ENCODE results near the gene YWHAQ. TPM values are rescaled to one million over a fixed set of nuclear protein-coding genes. Genes with fewer than 3 reads are reported as not detected.
A peak's percentile ranks its signal among the peaks of the same experiment; 100 is the strongest.

Gene YWHAQ
- total and polyA plus RNA-seq, 9 of the 15 experiments (the other 6 are each of a cell fraction or from before 2014, with no cell fraction given) = 63.1 to 359 (median 203) TPM

GRCh38 chr2:9638532-9638931, 7.7 kb upstream of the YWHAQ start (continued):
- TF ChIP-seq JUND (IDR thresholded peaks at IDR 0.05; ENCODE audit: borderline replicate concordance, low read depth, low read length) = peak; percentile 78
- TF ChIP-seq JUND (tag; IDR thresholded peaks at IDR 0.05; ENCODE audit: borderline replicate concordance, low read depth, low read length) = peak; percentile 72; the same call in 1 of the 3 replicates
- no peak for TF ChIP-seq KDM4B (IDR thresholded peaks at IDR 0.05; ENCODE audit: borderline replicate concordance in 2 of 2, low read depth in 1 of 2)
- TF ChIP-seq ETV1 (tag; conservative IDR thresholded peaks at IDR 0.05; ENCODE audit: low read depth) = no peak
- TF ChIP-seq ZBTB12 (CRISPR knock-in tag; IDR thresholded peaks at IDR 0.05) = no peak
- TF ChIP-seq ZBTB33 (CRISPR knock-in tag; IDR thresholded peaks at IDR 0.05) = peak; percentile 65; the same call in 1 of the 2 replicates
- no peak for TF ChIP-seq BRF1 (IDR thresholded peaks at IDR 0.05; ENCODE audit: borderline replicate concordance, extremely low read depth, insufficient read length)
- no peak for TF ChIP-seq NFXL1 (CRISPR knock-in tag; IDR thresholded peaks at IDR 0.05)
- TF ChIP-seq CHAMP1 (IDR thresholded peaks at IDR 0.05) = no peak
- TF ChIP-seq ARID1B (IDR thresholded peaks at IDR 0.05) = peak; percentile 80
- no peak for TF ChIP-seq ID3 (CRISPR knock-in tag; IDR thresholded peaks at IDR 0.05)
- TF ChIP-seq ID3 (tag; IDR thresholded peaks at IDR 0.05) = peak; percentile 19; the same call in 1 of the 2 replicates
- TF ChIP-seq CCNT2 (IDR thresholded peaks at IDR 0.05; ENCODE audit: borderline replicate concordance, extremely low read depth, insufficient read length, low read depth, low read length) = peak; percentile 38
- peak; percentile 12 to 30; a peak in 1 of 4 replicates for TF ChIP-seq NRF1 (conservative IDR thresholded peaks at IDR 0.05 in 1 of 2, IDR thresholded peaks at IDR 0.05 in 1 of 2)
- TF ChIP-seq MEIS2 (IDR thresholded peaks at IDR 0.05; ENCODE audit: partially characterized antibody) = peak; percentile 77
- TF ChIP-seq RCOR1 (IDR thresholded peaks at IDR 0.05; ENCODE audit: borderline replicate concordance in 1 of 2, low read depth in 2 of 2, low read length in 2 of 2) = peak in 1 of 2 experiments; percentile 81; a peak in 1 of 4 replicates
- TF ChIP-seq SPI1 (IDR thresholded peaks at IDR 0.05; ENCODE audit: borderline replicate concordance, low read depth, low read length) = no peak
- TF ChIP-seq USF1 (CRISPR knock-in tag; IDR thresholded peaks at IDR 0.05) = peak; percentile 72
- TF ChIP-seq TARDBP (IDR thresholded peaks at IDR 0.05) = no peak
- no peak for TF ChIP-seq NR2C2 (CRISPR knock-in tag; IDR thresholded peaks at IDR 0.05)
- no peak for TF ChIP-seq NR2C2 (tag; IDR thresholded peaks at IDR 0.05)
- peak; percentile 42; the same call in 1 of the 2 replicates for TF ChIP-seq ZBTB7A (IDR thresholded peaks at IDR 0.05; ENCODE audit: borderline replicate concordance, control insufficient read depth, low read depth, low read length)

Data from K562 (cell line).